ENCODE measurements around the gene NT5DC3. TPM values are rescaled to one million over a fixed set of nuclear protein-coding genes. Genes with fewer than 3 reads are reported as not detected.
A peak's percentile ranks its signal among the peaks of the same experiment; 100 is the strongest.

Gene NT5DC3
- total RNA-seq, 1 donor from 2014 or later = 5.2 TPM

DNA sequence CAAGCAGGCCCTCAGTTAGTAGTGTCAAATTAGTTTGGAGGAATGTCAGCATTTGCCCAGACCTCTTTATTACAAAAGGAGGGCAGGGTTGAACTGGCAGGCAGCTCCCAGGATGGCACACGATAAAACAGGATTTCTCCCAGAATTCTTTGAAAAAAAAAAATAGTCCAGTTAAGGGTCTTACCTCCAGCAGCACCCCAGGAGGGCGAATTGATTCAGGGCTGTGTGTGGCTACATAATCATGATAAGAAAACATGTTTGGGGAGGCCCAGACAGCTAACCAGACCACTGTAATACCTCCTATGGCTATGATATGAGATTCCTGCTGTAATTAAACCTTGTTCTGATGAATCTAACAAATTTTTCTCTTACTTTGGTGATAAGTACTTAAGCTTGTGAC, 38.8 kb upstream of the NT5DC3 start:
- Histone ChIP-seq H3K36me3 (no peaks in the 10 kb centered on the region), H3K27me3 (no peaks in the 10 kb centered on the region), H3K27ac (no peak overlapping the region), H3K4me1 (no peaks in the 10 kb centered on the region), H3K9me3 (no peaks in the 10 kb centered on the region), H3K4me3 (no peak overlapping the region)
- TF ChIP-seq POLR2AphosphoS5 (IDR thresholded peaks at IDR 0.05; ENCODE audit: insufficient read depth in 1 of 2, low read depth in 1 of 2) (no peak), CTCF (IDR thresholded peaks at IDR 0.05) (no peak), POLR2A (IDR thresholded peaks at IDR 0.05) (no peak)
- intact Hi-C loops (cut with DNase I) = loop anchor here (5.0 kb wide), 1 partner anchor 397 kb away; no protein-coding TSS in a partner anchor
- DNase-seq (ENCODE audit: extremely low spot score in 2 of 2) = no peak

DNA sequence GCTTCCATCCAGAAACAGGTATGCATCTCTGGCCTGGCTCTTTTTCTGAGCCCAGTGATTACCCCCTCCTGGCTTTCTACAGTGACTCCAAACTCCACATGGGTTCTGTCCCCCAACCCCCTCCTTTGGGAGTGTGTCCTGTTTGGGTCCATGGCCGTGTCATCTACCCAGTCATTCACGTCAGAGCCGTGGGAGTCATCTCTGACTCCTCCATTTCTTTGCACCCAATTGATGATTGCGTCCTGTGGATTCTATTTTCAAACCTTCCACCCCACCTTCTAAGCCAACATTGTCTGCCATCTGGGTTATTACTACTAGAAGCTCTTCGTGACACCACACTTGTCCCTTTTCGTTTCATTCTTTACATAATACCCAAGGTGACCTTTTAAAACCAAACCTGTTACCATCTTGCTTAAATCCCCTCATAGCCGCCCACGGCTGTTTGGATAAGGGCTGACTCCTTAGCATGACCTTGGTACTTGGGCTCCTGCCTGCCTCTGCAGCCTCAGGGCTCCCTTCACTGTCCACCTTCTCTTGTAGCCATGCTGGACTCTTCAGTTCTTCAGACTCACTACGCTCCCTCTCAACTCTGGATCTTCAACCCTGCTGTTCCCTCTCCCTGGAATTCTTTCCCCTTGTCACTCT, 38.1 kb upstream of the NT5DC3 start:
- Histone ChIP-seq H3K27ac (no peak overlapping the region), H3K9me3 (no peaks in the 10 kb centered on the region), H3K4me1 (no peaks in the 10 kb centered on the region), H3K36me3 (no peaks in the 10 kb centered on the region), H3K27me3 (no peaks in the 10 kb centered on the region), H3K4me3 (no peak overlapping the region)
- DNase-seq (ENCODE audit: extremely low spot score in 2 of 2) = no peak
- intact Hi-C loops (cut with DNase I) = no loop called here
- TF ChIP-seq POLR2AphosphoS5 (IDR thresholded peaks at IDR 0.05; ENCODE audit: insufficient read depth in 1 of 2, low read depth in 1 of 2) (no peak), CTCF (IDR thresholded peaks at IDR 0.05) (no peak), POLR2A (IDR thresholded peaks at IDR 0.05) (no peak)

DNA sequence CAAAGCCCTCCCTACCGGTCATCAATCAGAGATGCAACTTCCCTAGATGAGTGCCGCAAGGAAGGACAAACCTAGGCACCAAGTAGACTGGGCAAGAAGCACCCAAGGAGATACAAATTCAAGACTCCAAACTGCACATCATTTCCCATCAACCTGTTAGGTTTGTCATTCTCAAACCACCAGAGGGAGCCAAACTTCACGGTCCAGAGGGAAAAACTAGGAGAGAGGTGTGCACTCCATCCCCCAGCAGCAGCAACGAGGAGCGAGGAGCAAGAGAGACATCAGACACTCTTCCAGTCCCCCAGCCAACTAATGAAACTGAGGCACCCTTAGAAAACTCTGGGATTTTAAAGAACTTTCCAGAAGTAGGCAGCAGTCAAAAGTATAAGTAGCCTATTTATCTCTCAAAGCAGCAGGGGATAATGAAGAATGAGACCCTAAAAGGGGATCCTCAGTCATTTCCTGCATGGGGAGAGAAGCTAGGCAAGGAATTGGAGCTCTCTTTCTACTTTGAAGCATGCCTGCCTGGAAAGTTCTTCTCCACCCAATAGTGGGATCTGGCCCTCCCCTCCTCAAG, 37.0 kb upstream of the NT5DC3 start:
- Histone ChIP-seq H3K4me1 (no peaks in the 10 kb centered on the region), H3K27ac (no peak overlapping the region), H3K36me3 (no peaks in the 10 kb centered on the region), H3K9me3 (no peaks in the 10 kb centered on the region), H3K27me3 (no peaks in the 10 kb centered on the region), H3K4me3 (no peak overlapping the region)
- no peak for DNase-seq (ENCODE audit: extremely low spot score in 2 of 2)
- intact Hi-C loops (cut with DNase I) = no loop called here
- TF ChIP-seq POLR2A (IDR thresholded peaks at IDR 0.05) = no peak
- TF ChIP-seq POLR2AphosphoS5 (IDR thresholded peaks at IDR 0.05; ENCODE audit: insufficient read depth in 1 of 2, low read depth in 1 of 2) = peak in 1 of 2 donors; percentile 24
- peak; percentile 35 to 69 (median 38) for TF ChIP-seq CTCF (IDR thresholded peaks at IDR 0.05)

DNA sequence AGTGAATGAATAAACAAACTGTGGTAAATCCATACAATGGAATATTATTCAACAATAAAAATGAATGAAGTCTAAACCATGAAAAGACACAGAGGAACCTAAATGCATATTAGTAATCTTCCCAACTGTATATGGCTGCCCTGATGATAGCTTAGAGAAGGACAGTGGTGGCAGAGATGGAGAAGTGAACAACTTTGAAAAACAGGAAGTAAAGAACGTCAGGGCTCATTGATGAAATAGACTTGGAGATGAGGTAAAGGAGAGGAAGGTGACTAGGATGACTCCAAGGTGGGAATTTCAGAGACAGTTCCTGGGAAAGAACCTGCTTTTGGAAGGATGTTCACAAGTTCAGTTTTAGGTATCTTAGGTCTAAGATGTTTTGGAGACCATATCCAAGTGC, 36.3 kb upstream of the NT5DC3 start:
- DNase-seq (ENCODE audit: extremely low spot score in 2 of 2) = no peak
- no peaks in the 10 kb centered on the region for H3K27me3 ChIP-seq
- no peak overlapping the region for H3K4me3 ChIP-seq
- intact Hi-C loops (cut with DNase I) = no loop called here
- TF ChIP-seq POLR2A (IDR thresholded peaks at IDR 0.05) = no peak
- TF ChIP-seq CTCF (IDR thresholded peaks at IDR 0.05) = no peak
- H3K27ac ChIP-seq = no peak overlapping the region
- H3K36me3 ChIP-seq = no peaks in the 10 kb centered on the region
- no peaks in the 10 kb centered on the region for H3K9me3 ChIP-seq
- no peaks in the 10 kb centered on the region for H3K4me1 ChIP-seq

DNA sequence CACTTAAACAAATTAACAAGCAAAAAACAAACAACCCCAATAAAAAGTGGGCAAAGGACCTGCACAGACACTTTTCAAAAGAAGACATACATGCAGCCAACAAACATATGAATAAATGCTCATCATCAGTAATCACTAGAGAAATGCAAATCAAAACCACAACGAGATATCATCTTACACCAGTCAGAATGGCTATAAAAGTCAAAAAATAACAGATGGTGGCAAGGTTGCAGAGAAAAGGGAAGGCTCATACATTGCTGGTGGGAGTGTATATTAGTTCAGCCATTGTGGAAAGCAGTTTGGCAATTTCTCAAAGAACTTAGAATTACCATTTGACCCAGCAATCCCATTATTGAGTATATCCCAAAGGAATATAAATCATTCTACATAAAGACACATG, 34.6 kb upstream of the NT5DC3 start:
- H3K9me3 ChIP-seq = no peaks in the 10 kb centered on the region
- TF ChIP-seq POLR2AphosphoS5 (IDR thresholded peaks at IDR 0.05; ENCODE audit: insufficient read depth in 1 of 2, low read depth in 1 of 2) = no peak
- H3K36me3 ChIP-seq = no peaks in the 10 kb centered on the region
- H3K27me3 ChIP-seq = no peaks in the 10 kb centered on the region
- DNase-seq (ENCODE audit: extremely low spot score in 2 of 2) = no peak
- H3K4me3 ChIP-seq = no peak overlapping the region
- H3K27ac ChIP-seq = no peak overlapping the region
- H3K4me1 ChIP-seq = no peaks in the 10 kb centered on the region
- intact Hi-C loops (cut with DNase I) = no loop called here
